IMR-90 (cell line): ENCODE results near the gene CRTC1.

Experiments
- CEBPB ChIP-seq: IDR thresholded peaks from 2 replicates; pipeline ENCODE4 v1.6.1; 2012; ENCODE audit warnings: low read depth, low read length, improper control_type of control experiment
- CTCF ChIP-seq: conservative IDR thresholded peaks from 2 replicates; pipeline ENCODE4 v1.5.1; 2012; ENCODE audit warnings: mild to moderate bottlenecking, low read depth, low read length, improper control_type of control experiment
- TF ChIP-seq, protein P1 (sequence below): fragments of 150-350 bp; IDR thresholded peaks from 2 replicates; pipeline ENCODE4 v1.6.1; 2017; ENCODE audit warnings: mild to moderate bottlenecking, antibody characterized with exemption, low read length, low read depth

DNA sequence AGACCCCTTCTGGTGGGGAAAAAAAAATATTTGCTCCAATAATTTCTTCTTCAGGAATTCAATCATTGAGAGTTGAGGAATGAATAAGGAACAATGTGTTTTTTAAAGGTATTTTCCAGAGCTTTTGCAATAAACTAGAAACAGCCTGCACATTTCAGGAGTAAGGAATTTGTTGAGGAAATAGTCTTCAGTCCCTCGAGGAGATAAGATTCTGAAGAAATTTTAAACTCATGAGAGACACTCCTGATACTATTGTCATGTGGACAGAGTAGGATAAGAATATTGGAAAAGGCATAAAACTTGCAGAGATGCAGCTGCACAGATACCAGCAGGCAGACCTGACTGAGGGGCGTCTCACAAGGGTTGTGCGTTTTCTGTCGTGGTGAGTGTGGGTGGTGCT is 71.0 kb downstream of the CRTC1 start:
- TF ChIP-seq CTCF (no peak), CEBPB (no peak)
- TF ChIP-seq, protein P1, sequence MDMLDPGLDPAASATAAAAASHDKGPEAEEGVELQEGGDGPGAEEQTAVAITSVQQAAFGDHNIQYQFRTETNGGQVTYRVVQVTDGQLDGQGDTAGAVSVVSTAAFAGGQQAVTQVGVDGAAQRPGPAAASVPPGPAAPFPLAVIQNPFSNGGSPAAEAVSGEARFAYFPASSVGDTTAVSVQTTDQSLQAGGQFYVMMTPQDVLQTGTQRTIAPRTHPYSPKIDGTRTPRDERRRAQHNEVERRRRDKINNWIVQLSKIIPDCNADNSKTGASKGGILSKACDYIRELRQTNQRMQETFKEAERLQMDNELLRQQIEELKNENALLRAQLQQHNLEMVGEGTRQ, result no peak
